Suppressor macrophage (primary cell): ENCODE data around the gene IER5L.
"Not testable (repeated sequence)": the region's sequence is repeated elsewhere in the genome, so short reads cannot be mapped to it uniquely, and the experiment has no call there.

Experiments
- DNase-seq, 4 experiments: peaks; one replicate each; pipeline ENCODE4 v3.0.0-alpha.2; 2020 to 2022

IER5L gene

GRCh38 chr9:129178568-129179382 lies 714 bp upstream of the IER5L start:
- DNase-seq = no peak

- DNase-seq = peak; percentile 45 to 77 (median 58)
Observed at GRCh38 chr9:129177443-129177790, 644 bp downstream of the IER5L start.

- DNase-seq = peak; percentile 49 to 79 (median 72)
Observed at GRCh38 chr9:129176701-129177442, 1.2 kb downstream of the IER5L start.

GRCh38 chr9:129175825-129176633 lies 2.0 kb downstream of the IER5L start:
- peak; percentile 92 to 97 (median 96) for DNase-seq

- DNase-seq = no peak
Observed at GRCh38 chr9:129175515-129175824, 2.6 kb downstream of the IER5L start.

- DNase-seq = peak; percentile 66 to 89 (median 81)
Observed at GRCh38 chr9:129174724-129175514, 3.1 kb downstream of the IER5L start.

- DNase-seq = peak; percentile 89 to 94 (median 92)
Observed at GRCh38 chr9:129174102-129174723, 3.8 kb downstream of the IER5L start.

- no peak for DNase-seq
Observed at GRCh38 chr9:129173296-129174101, 4.6 kb downstream of the IER5L start.

GRCh38 chr9:129172816-129173215 lies 5.2 kb downstream of the IER5L start:
- DNase-seq = no peak

- DNase-seq = no peak
Observed at GRCh38 chr9:129171993-129172751, 5.9 kb downstream of the IER5L start.

- DNase-seq = peak; percentile 16 to 47 (median 34)
Observed at GRCh38 chr9:129170229-129170628, 7.8 kb downstream of the IER5L start.

- peak; percentile 76 to 89 (median 84) for DNase-seq
Observed at GRCh38 chr9:129166623-129167557, 11.2 kb downstream of the IER5L start.

- DNase-seq = no peak
Observed at GRCh38 chr9:129165198-129165597, 12.9 kb downstream of the IER5L start.

- peak; percentile 55 to 71 (median 66) for DNase-seq
Observed at GRCh38 chr9:129164246-129164930, 13.7 kb downstream of the IER5L start.

- no peak for DNase-seq
Observed at GRCh38 chr9:129163753-129164152, 14.3 kb downstream of the IER5L start.

- not testable (repeated sequence) for DNase-seq
Observed at GRCh38 chr9:129163198-129163670, 14.8 kb downstream of the IER5L start.

GRCh38 chr9:129162497-129163197 lies 15.4 kb downstream of the IER5L start:
- no peak for DNase-seq

GRCh38 chr9:129161534-129161837 lies 16.6 kb downstream of the IER5L start:
- DNase-seq = no peak
